Measurements from ENCODE around the gene CTH.

The CTH gene

GRCh38 chr1:70487910-70488665 is 77.0 kb downstream of the CTH start:
- TF ChIP-seq CTCF (IDR thresholded peaks at IDR 0.05; ENCODE audit: control insufficient read depth, extremely low read depth, insufficient read depth), result peak; percentile 92
- DNase-seq (ENCODE audit: low read depth), result peak; percentile 37
- no peak overlapping the region for H3K4me3 ChIP-seq (ENCODE audit: low read depth, low read length)

Data from LNCaP clone FGC (cell line).